Omental fat pad (tissue), 4 donors: ENCODE measurements around the gene ZDHHC3. TPM values are rescaled to one million over a fixed set of nuclear protein-coding genes. Genes with fewer than 3 reads are reported as not detected.
"Not testable (repeated sequence)": the region's sequence is repeated elsewhere in the genome, so short reads cannot be mapped to it uniquely, and the experiment has no call there.

ENCODE experiments used
- ATAC-seq: fragments of 150-250 bp; one replicate; pipeline ENCODE4 v1.9.1; 2016; ENCODE audit warnings: mild to moderate bottlenecking, moderate library complexity; ENCODE audit not compliant: low FRiP score
- DNase-seq: peaks from one replicate; pipeline ENCODE4 v3.0.0-alpha.2; 2019; ENCODE audit warnings: low spot score
- CTCF ChIP-seq, 3 donors: fragments of 450-650 bp; IDR thresholded peaks; one replicate each; pipeline ENCODE4 v1.5.1; 2016 to 2017; ENCODE audit warnings: antibody characterized with exemption in 3 of 3, mild to moderate bottlenecking in 3 of 3, moderate library complexity in 2 of 3
- total RNA-seq, 4 donors: library from RNA; depleted of rRNA; stranded (reverse); fragments of >200 nt; gene quantifications; one replicate each; pipeline ENCODE4 v1.1.0, GENCODE V29; 2016

Gene ZDHHC3
- total RNA-seq, 4 donors from 2014 or later: 72.0 to 99.8 (median 80.1) TPM

GRCh38 chr3:44957986-44958385 lies 18.0 kb downstream of the ZDHHC3 start:
- ATAC-seq (no peak), DNase-seq (no peak)
- no peak for TF ChIP-seq CTCF (IDR thresholded peaks at IDR 0.05)

- DNase-seq (no peak), ATAC-seq (no peak)
- no peak for TF ChIP-seq CTCF (IDR thresholded peaks at IDR 0.05)
These were observed 20.1 kb downstream of the ZDHHC3 start for GRCh38 chr3:44955917-44956316.

- no peak for TF ChIP-seq CTCF (IDR thresholded peaks at IDR 0.05)
- ATAC-seq (no peak), DNase-seq (no peak)
These were observed 21.0 kb downstream of the ZDHHC3 start for GRCh38 chr3:44954962-44955361.

GRCh38 chr3:44954304-44954703 lies 21.7 kb downstream of the ZDHHC3 start:
- no peak for ATAC-seq

GRCh38 chr3:44952689-44953088 lies 23.3 kb downstream of the ZDHHC3 start:
- no peak for DNase-seq
- TF ChIP-seq CTCF (IDR thresholded peaks at IDR 0.05): no peak
- no peak for ATAC-seq

More at GRCh38 chr3:44954304-44954703, 21.7 kb downstream of the ZDHHC3 start:
- no peak for DNase-seq
- TF ChIP-seq CTCF (IDR thresholded peaks at IDR 0.05): no peak

GRCh38 chr3:44950275-44950734 lies 25.7 kb downstream of the ZDHHC3 start:
- ATAC-seq: no peak
- TF ChIP-seq CTCF (IDR thresholded peaks at IDR 0.05): no peak

GRCh38 chr3:44949770-44950169 lies 26.2 kb downstream of the ZDHHC3 start:
- not testable (repeated sequence) for ATAC-seq, DNase-seq

More at GRCh38 chr3:44950275-44950734, 25.7 kb downstream of the ZDHHC3 start:
- DNase-seq: no peak

GRCh38 chr3:44948239-44948638 lies 27.7 kb downstream of the ZDHHC3 start:
- ATAC-seq (no peak), DNase-seq (no peak)
- no peak for TF ChIP-seq CTCF (IDR thresholded peaks at IDR 0.05)
